GM23248 (cell line): Measurements from ENCODE around the gene STX18.

Experiments
- EZH2 ChIP-seq: fragments of 200-600 bp; sonication (generic); IDR thresholded peaks from 2 replicates; pipeline ENCODE4 v1.6.1; 2018; ENCODE audit warnings: antibody characterized with exemption, mild to moderate bottlenecking; ENCODE audit not compliant: insufficient read depth, poor library complexity, severe bottlenecking
- EZH2phosphoT487 ChIP-seq: fragments of 200-600 bp; sonication (generic); IDR thresholded peaks from 2 replicates; pipeline ENCODE4 v1.6.1; 2018; ENCODE audit warnings: antibody characterized with exemption, moderate library complexity, mild to moderate bottlenecking, low read depth; ENCODE audit not compliant: insufficient read depth

DNA sequence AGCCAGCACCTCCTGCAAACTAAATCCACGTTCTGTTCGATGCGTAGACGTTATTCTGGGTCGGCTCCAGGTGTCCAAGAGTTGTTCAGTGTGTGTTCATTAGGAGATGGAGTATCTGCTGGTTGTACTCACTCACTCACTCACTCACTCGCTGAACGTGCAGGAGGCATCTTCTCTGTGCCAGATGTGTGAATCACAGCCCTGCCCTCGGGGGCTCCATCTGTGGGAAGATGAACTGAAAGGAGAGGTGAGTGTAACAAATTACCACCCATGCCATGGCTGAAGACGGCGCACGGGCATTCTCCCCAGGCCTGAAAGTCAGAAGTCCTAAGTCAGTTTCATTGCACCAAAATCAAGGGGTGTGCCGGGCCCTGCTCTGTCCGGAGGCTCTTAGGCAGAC is 138.9 kb downstream of the STX18 start:
- TF ChIP-seq EZH2 (no peak), EZH2phosphoT487 (no peak)
